DOHH2 (cell line): ENCODE results near the gene RRAS.
A peak's percentile ranks its signal among the peaks of the same experiment; 100 is the strongest.

Source experiments
- H3F3A ChIP-seq: fragments of 200-600 bp; sonication (generic), shearing (Covaris generic); 2 replicates; pipeline ENCODE4 v1.6.0; 2016; ENCODE audit warnings: antibody characterized with exemption, mild to moderate bottlenecking; ENCODE audit not compliant: control insufficient read depth, insufficient read depth
- H3K27ac ChIP-seq: fragments of 200-600 bp; sonication (generic); 2 replicates; pipeline ENCODE4 v1.5.1; 2014; ENCODE audit warnings: low read depth, mild to moderate bottlenecking, low read length, moderate library complexity
- H3K27me3 ChIP-seq: fragments of 200-600 bp; sonication (generic); 2 replicates; pipeline ENCODE4 v1.6.1; 2014; ENCODE audit warnings: mild to moderate bottlenecking, low read length, mixed read lengths; ENCODE audit not compliant: control insufficient read depth
- H3K36me3 ChIP-seq: fragments of 200-600 bp; sonication (generic); 2 replicates; pipeline ENCODE4 v1.6.1; 2014; ENCODE audit warnings: mild to moderate bottlenecking, low read length, moderate library complexity, mixed read lengths; ENCODE audit not compliant: control insufficient read depth
- H3K4me1 ChIP-seq: fragments of 200-600 bp; sonication (generic); 2 replicates; pipeline ENCODE4 v1.6.1; 2014; ENCODE audit warnings: mild to moderate bottlenecking, low read length, mixed read lengths; ENCODE audit not compliant: control insufficient read depth
- H3K4me2 ChIP-seq: fragments of 200-600 bp; sonication (generic); 2 replicates; pipeline ENCODE4 v1.6.0; 2014; ENCODE audit warnings: mild to moderate bottlenecking, low read length, moderate library complexity
- H3K4me3 ChIP-seq: fragments of 200-600 bp; sonication (generic); 2 replicates; pipeline ENCODE4 v1.5.1; 2014; ENCODE audit warnings: mild to moderate bottlenecking, low read length, mixed read lengths
- H3K79me2 ChIP-seq: fragments of 200-600 bp; sonication (generic); 2 replicates; pipeline ENCODE4 v1.6.1; 2014; ENCODE audit warnings: mild to moderate bottlenecking, low read length, mixed read lengths; ENCODE audit not compliant: control insufficient read depth
- H3K9me2 ChIP-seq: fragments of 200-600 bp; sonication (generic); replicated peaks from 2 replicates; pipeline ENCODE4 v1.6.1; 2014; ENCODE audit warnings: mild to moderate bottlenecking, low read length, mixed read lengths; ENCODE audit not compliant: control insufficient read depth
- H3K9me3 ChIP-seq: fragments of 200-600 bp; sonication (generic); 2 replicates; pipeline ENCODE4 v1.6.1; 2014; ENCODE audit warnings: antibody characterized with exemption, low read length, mixed read lengths; ENCODE audit not compliant: control insufficient read depth, insufficient read depth
- H4K20me1 ChIP-seq: fragments of 200-600 bp; sonication (generic); 2 replicates; pipeline ENCODE4 v1.6.0; 2014; ENCODE audit warnings: low read depth, mild to moderate bottlenecking, antibody characterized with exemption, low read length, moderate library complexity; ENCODE audit not compliant: control insufficient read depth, insufficient read depth
- CTCF ChIP-seq: fragments of 200-600 bp; sonication (generic); IDR thresholded peaks from one replicate; pipeline ENCODE4 v1.5.1; 2014; ENCODE audit warnings: antibody characterized with exemption, mild to moderate bottlenecking, low read depth, low read length; ENCODE audit not compliant: poor library complexity, severe bottlenecking
- EZH2phosphoT487 ChIP-seq: fragments of 200-600 bp; sonication (generic); IDR thresholded peaks from 2 replicates; pipeline ENCODE4 v1.6.1; 2017; ENCODE audit warnings: borderline replicate concordance, mild to moderate bottlenecking, antibody characterized with exemption, low read length, moderate library complexity, mixed read lengths

The RRAS gene

GRCh38 chr19:49682274-49682673, 42.3 kb upstream of the RRAS start:
- peaks cover 61% of the 10 kb centered on the region for H3K79me2 ChIP-seq
- H3K9me2 ChIP-seq: no peaks in the 10 kb centered on the region
- H3K4me3 ChIP-seq: no peak overlapping the region
- peaks cover 32% of the 10 kb centered on the region for H3K4me1 ChIP-seq
- H3K9me3 ChIP-seq: no peaks in the 10 kb centered on the region
- peaks cover 29% of the 10 kb centered on the region for H4K20me1 ChIP-seq
- no peak overlapping the region for H3K4me2 ChIP-seq
- no peak overlapping the region for H3K27ac ChIP-seq
- TF ChIP-seq EZH2phosphoT487 (no peak), CTCF (no peak)
- H3K27me3 ChIP-seq: no peaks in the 10 kb centered on the region
- H3F3A ChIP-seq: peaks cover 14% of the 10 kb centered on the region; the same call in 1 of the 2 replicates
- H3K36me3 ChIP-seq: peaks cover 87% of the 10 kb centered on the region

DNA sequence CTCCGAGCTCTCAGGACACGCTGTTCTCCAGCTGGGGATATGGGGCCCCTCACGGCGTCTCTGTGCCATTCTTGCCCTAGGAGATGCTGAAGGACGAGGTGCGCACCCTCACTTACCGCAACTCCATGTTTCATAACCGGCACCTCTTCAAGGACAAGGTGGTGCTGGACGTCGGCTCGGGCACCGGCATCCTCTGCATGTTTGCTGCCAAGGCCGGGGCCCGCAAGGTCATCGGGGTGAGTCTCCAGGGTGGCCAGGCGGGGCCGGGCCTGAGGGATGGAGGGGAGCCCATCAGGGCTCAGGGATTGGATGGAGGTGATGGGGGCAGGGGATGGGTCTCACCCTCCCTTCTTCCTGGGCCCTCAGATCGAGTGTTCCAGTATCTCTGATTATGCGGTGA, 41.9 kb upstream of the RRAS start:
- Histone ChIP-seq H4K20me1 (peaks cover 29% of the 10 kb centered on the region), H3F3A (peaks cover 14% of the 10 kb centered on the region; the same call in 1 of the 2 replicates), H3K9me2 (no peaks in the 10 kb centered on the region), H3K9me3 (no peaks in the 10 kb centered on the region), H3K4me2 (no peak overlapping the region), H3K4me1 (peaks cover 32% of the 10 kb centered on the region), H3K79me2 (peaks cover 64% of the 10 kb centered on the region), H3K4me3 (no peak overlapping the region), H3K27ac (no peak overlapping the region), H3K27me3 (no peaks in the 10 kb centered on the region), H3K36me3 (peaks cover 84% of the 10 kb centered on the region)
- no peak for TF ChIP-seq CTCF
- no peak for TF ChIP-seq EZH2phosphoT487

DNA sequence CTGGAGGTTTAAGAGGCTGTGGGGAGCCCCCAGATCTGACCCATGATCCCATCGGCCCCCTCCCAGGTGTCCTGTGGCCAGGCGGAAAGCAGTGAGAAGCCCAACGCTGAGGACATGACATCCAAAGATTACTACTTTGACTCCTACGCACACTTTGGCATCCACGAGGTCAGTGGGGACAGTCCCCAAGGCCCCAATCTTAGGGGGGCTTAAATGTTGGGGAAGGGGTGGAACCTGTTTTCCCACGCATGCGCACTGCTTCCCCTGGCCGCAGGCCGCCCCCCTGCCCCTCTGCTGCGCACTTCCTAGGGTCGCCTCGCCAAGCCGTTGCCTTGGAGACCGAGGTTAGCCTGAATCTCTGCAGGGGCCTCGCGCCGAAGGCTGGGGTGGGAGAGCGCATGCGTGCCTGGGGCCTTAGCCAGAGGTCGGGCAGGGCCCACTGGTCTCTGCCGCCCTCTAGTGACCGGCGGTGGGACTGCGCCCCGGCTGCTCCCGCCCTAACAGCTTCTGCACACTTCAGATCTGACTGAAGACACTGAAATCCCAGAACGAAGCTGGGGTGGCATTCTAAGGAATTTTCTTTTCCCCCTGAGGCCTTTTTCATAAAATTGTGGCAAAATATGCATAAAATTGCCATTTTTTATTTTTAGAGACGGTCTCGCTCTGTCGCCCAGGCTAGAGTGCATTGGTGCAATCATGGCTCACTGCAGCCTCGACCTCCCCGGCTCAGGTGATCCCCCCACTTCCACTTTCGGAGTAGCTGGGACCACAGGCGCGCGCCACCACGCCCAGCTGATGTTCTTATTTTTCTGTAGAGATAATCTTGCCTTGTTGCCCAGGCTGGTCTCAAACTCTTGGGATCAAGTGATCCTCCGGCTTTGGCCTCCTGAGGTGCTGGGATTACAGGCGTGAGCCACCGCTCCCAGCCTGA, 40.7 kb upstream of the RRAS start:
- no peak for TF ChIP-seq EZH2phosphoT487
- TF ChIP-seq CTCF: peak; percentile 96
- Histone ChIP-seq H3K4me1 (peaks cover 36% of the 10 kb centered on the region), H3K79me2 (peaks cover 64% of the 10 kb centered on the region), H3K4me2 (peak overlapping the region; percentile 99), H4K20me1 (peaks cover 26% of the 10 kb centered on the region), H3F3A (peaks cover 18% of the 10 kb centered on the region), H3K36me3 (peaks cover 79% of the 10 kb centered on the region), H3K9me2 (no peaks in the 10 kb centered on the region), H3K27me3 (no peaks in the 10 kb centered on the region), H3K27ac (peak overlapping the region; percentile 20), H3K9me3 (no peaks in the 10 kb centered on the region), H3K4me3 (peak overlapping the region; percentile 95)
